Measurements from ENCODE around the gene KRT6B.

DNA sequence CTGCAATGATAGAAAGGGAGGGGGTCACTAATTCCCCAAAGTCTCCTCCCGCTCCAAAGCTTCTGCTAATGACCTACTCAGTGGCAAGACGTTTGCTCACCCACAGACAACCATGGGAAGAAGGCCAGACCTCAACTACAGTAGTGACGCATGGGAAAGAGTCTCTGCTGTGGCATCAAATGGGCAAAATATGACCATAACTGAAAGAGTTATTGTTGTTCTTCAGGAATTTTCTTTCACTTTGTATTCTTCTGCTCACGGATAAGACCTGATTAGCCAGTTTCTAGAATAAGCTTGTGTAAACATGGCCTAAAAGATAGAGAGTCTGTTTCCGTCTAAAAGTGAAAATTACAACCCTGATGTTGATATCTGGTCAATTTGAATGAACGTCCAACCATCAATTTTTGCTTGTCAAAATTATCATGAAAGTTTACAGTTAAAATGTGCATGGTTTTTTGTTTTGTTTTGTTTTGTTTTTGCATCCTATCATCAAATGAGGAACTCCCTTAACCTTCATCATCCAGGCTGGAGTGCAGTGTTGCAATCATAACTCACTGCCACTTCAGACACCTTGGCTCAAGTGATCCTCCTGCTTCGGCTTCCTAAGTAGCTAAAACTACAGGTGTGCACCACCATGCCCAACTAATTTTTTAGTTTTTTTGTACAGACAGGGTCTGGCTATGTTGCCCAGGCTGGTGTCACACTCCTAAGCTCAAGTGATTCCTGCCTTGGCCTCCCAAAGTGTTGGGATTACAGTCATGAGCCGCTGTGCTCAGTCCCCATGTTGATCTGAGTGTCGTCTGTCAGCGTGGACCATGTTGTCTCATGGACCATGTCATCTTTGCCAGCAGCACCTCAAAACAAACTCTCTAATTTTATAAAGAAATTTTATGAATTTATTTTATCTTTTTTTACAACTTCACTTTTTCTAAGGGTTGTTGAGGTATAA is 7.0 kb downstream of the KRT6B start:
- TF ChIP-seq, protein P1, sequence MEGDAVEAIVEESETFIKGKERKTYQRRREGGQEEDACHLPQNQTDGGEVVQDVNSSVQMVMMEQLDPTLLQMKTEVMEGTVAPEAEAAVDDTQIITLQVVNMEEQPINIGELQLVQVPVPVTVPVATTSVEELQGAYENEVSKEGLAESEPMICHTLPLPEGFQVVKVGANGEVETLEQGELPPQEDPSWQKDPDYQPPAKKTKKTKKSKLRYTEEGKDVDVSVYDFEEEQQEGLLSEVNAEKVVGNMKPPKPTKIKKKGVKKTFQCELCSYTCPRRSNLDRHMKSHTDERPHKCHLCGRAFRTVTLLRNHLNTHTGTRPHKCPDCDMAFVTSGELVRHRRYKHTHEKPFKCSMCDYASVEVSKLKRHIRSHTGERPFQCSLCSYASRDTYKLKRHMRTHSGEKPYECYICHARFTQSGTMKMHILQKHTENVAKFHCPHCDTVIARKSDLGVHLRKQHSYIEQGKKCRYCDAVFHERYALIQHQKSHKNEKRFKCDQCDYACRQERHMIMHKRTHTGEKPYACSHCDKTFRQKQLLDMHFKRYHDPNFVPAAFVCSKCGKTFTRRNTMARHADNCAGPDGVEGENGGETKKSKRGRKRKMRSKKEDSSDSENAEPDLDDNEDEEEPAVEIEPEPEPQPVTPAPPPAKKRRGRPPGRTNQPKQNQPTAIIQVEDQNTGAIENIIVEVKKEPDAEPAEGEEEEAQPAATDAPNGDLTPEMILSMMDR (IDR thresholded peaks at IDR 0.05): no peak
- TF ChIP-seq EP300 (IDR thresholded peaks at IDR 0.05) (no peak), POLR2AphosphoS5 (IDR thresholded peaks at IDR 0.05) (no peak)
